GM21825 (cell line): Measurements from ENCODE around the gene MYO18B.
"Not testable (repeated sequence)": the region's sequence is repeated elsewhere in the genome, so short reads cannot be mapped to it uniquely, and the experiment has no call there.

Experiments
- ATAC-seq: cut with Tn5 transposase; IDR thresholded peaks from one replicate; pipeline ENCODE4 v1.9.1; 2021; ENCODE audit warnings: mild to moderate bottlenecking, moderate library complexity; ENCODE audit not compliant: unreplicated experiment

MYO18B gene

GRCh38 chr22:25970374-25970911 is 228.5 kb downstream of the MYO18B start:
- ATAC-seq = no peak

- no peak for ATAC-seq
Measured at GRCh38 chr22:25970999-25971811, 229.2 kb downstream of the MYO18B start.

GRCh38 chr22:25972397-25972796 is 230.4 kb downstream of the MYO18B start:
- ATAC-seq = no peak

- no peak for ATAC-seq
Measured at GRCh38 chr22:25976356-25976755, 234.4 kb downstream of the MYO18B start.

GRCh38 chr22:25979968-25980367 is 238.0 kb downstream of the MYO18B start:
- no peak for ATAC-seq

GRCh38 chr22:25984911-25985310 is 242.9 kb downstream of the MYO18B start:
- not testable (repeated sequence) for ATAC-seq

- ATAC-seq = no peak
Measured at GRCh38 chr22:25987948-25988347, 246.0 kb downstream of the MYO18B start.

GRCh38 chr22:25990940-25991339 is 249.0 kb downstream of the MYO18B start:
- no peak for ATAC-seq

GRCh38 chr22:25992331-25992730 is 250.3 kb downstream of the MYO18B start:
- ATAC-seq = no peak

- ATAC-seq = no peak
Measured at GRCh38 chr22:25996669-25997068, 254.7 kb downstream of the MYO18B start.

GRCh38 chr22:25997886-25998775 is 256.1 kb downstream of the MYO18B start:
- ATAC-seq = no peak

GRCh38 chr22:26002456-26002855 is 260.5 kb downstream of the MYO18B start:
- ATAC-seq = no peak

GRCh38 chr22:26004477-26004876 is 262.5 kb downstream of the MYO18B start:
- no peak for ATAC-seq

- ATAC-seq = no peak
Measured at GRCh38 chr22:26008587-26008986, 266.6 kb downstream of the MYO18B start.

- no peak for ATAC-seq
Measured at GRCh38 chr22:26016916-26017315, 274.9 kb downstream of the MYO18B start.

- no peak for ATAC-seq
Measured at GRCh38 chr22:26017932-26018331, 275.9 kb downstream of the MYO18B start.

GRCh38 chr22:26019596-26019995 is 277.6 kb downstream of the MYO18B start:
- ATAC-seq = no peak

GRCh38 chr22:26021516-26021915 is 279.5 kb downstream of the MYO18B start:
- ATAC-seq = no peak

GRCh38 chr22:26023104-26023775 is 281.3 kb downstream of the MYO18B start:
- ATAC-seq = no peak

GRCh38 chr22:26025626-26026025 is 283.6 kb downstream of the MYO18B start:
- no peak for ATAC-seq

GRCh38 chr22:26027341-26027740 is 285.4 kb downstream of the MYO18B start:
- no peak for ATAC-seq
